A549 (cell line): ENCODE data around the gene FADS3. TPM values are rescaled to one million over a fixed set of nuclear protein-coding genes. Genes with fewer than 3 reads are reported as not detected.

Experiments
- ATAC-seq, 2 experiments: fragments of 200-7000 bp in 1 of 2; fragments of >200 bp in 1 of 2; cut with Nextera tagmentation in 1 of 2; cut with Tn5 transposase in 1 of 2; 3 replicates each; pipeline versions ENCODE4 v1.8.0 to v1.9.1; 2018 to 2020; ENCODE audit warnings: mild to moderate bottlenecking in 1 of 2, moderate library complexity in 1 of 2
- CTCF ChIA-PET: fragments of 300-600 bp; sonication (Branson Sonifier 250); formaldehyde crosslinking; extraction: SDS; loops from one replicate; lab custom pipeline; 2021; ENCODE audit warnings: antibody characterized with exemption, inconsistent platforms; lab: Yijun Ruan, JAX
- POLR2A ChIA-PET: fragments of 350-600 bp; formaldehyde crosslinking; extraction: SDS; loops from one replicate; lab custom pipeline; 2021; ENCODE audit warnings: antibody characterized with exemption, inconsistent platforms; lab: Yijun Ruan, JAX
- DNase-seq, 2 experiments: peaks; one replicate each; pipeline versions ENCODE4 v3.0.0 to v3.0.0-alpha.2; 2011 to 2016; ENCODE audit warnings: low read depth in 1 of 2, low spot score in 1 of 2
- FAIRE-seq: peaks from 2 replicates; lab custom pipeline; 2011; peaks lifted over from hg19 to GRCh38; lab: Jason Lieb, UNC
- H3K27ac ChIP-seq, 2 experiments: fragments of >200 bp; sonication (Bioruptor Twin); formaldehyde crosslinking; 3 replicates each; pipeline ENCODE4 v1.5.1; 2016 to 2017
- H3K4me1 ChIP-seq: fragments of >200 bp; sonication (Bioruptor Twin); formaldehyde crosslinking; 3 replicates; pipeline ENCODE4 v1.6.1; 2016
- H3K4me2 ChIP-seq: fragments of >200 bp; sonication (Bioruptor Twin); formaldehyde crosslinking; 3 replicates; pipeline ENCODE4 v1.6.1; 2016
- H3K4me3 ChIP-seq: fragments of >200 bp; sonication (Bioruptor Twin); formaldehyde crosslinking; 3 replicates; pipeline ENCODE4 v1.5.1; 2016
- H3K9me3 ChIP-seq: fragments of >200 bp; sonication (Bioruptor Twin); formaldehyde crosslinking; 3 replicates; pipeline ENCODE4 v1.6.1; 2016
- CBX2 ChIP-seq: fragments of 200-600 bp; sonication (generic); IDR thresholded peaks from 2 replicates; pipeline ENCODE4 v1.6.1; 2016; ENCODE audit warnings: low read depth, mild to moderate bottlenecking, borderline replicate concordance
- CBX8 ChIP-seq: fragments of 200-600 bp; sonication (generic); IDR thresholded peaks from 2 replicates; pipeline ENCODE4 v1.6.1; 2016
- CHD4 ChIP-seq: fragments of 200-600 bp; sonication (generic); IDR thresholded peaks from 2 replicates; pipeline ENCODE4 v1.6.1; 2016; ENCODE audit warnings: antibody characterized with exemption, mild to moderate bottlenecking, borderline replicate concordance
- EHF ChIP-seq: fragments of 250-450 bp; sonication (Bioruptor Pico); IDR thresholded peaks from 2 replicates; pipeline ENCODE4 v1.5.0; 2020; ENCODE audit warnings: mild to moderate bottlenecking
- EP300 ChIP-seq, 2 experiments: fragments of >200 bp; sonication (Bioruptor Twin); formaldehyde crosslinking; IDR thresholded peaks; 2 replicates in 1 of 2; 3 replicates in 1 of 2; pipeline ENCODE4 v1.6.1; 2016 to 2017
- FOSB ChIP-seq: fragments of 250-450 bp; sonication (Bioruptor Pico); IDR thresholded peaks from 2 replicates; pipeline ENCODE4 v1.5.0; 2020; ENCODE audit warnings: mild to moderate bottlenecking, moderate library complexity
- FOXS1 ChIP-seq: fragments of 250-450 bp; sonication (Bioruptor Pico); IDR thresholded peaks from 2 replicates; pipeline ENCODE4 v1.5.0; 2020; ENCODE audit warnings: mild to moderate bottlenecking, moderate library complexity
- GATA3 ChIP-seq: IDR thresholded peaks from 2 replicates; pipeline ENCODE4 v1.6.1; 2012; ENCODE audit warnings: borderline replicate concordance
- HOXB5 ChIP-seq: fragments of 250-450 bp; sonication (Bioruptor Pico); IDR thresholded peaks from 2 replicates; pipeline ENCODE4 v1.5.0; 2020; ENCODE audit warnings: mild to moderate bottlenecking, moderate library complexity
- JUN ChIP-seq, 2 experiments: fragments of >200 bp; sonication (Bioruptor Twin); formaldehyde crosslinking; IDR thresholded peaks; 2 replicates in 1 of 2; 3 replicates in 1 of 2; pipeline ENCODE4 v1.6.1; 2016 to 2017
- NFE2L2 ChIP-seq: fragments of 150-350 bp; conservative IDR thresholded peaks from 2 replicates; pipeline ENCODE4 v1.6.1; 2014; ENCODE audit warnings: low read length
- NPAS2 ChIP-seq: fragments of 250-450 bp; sonication (Bioruptor Pico); IDR thresholded peaks from 2 replicates; pipeline ENCODE4 v1.8.0; 2022; ENCODE audit warnings: mild to moderate bottlenecking, moderate library complexity, borderline replicate concordance
- PHF8 ChIP-seq: fragments of 200-600 bp; sonication (generic); IDR thresholded peaks from 2 replicates; pipeline ENCODE4 v1.6.1; 2016; ENCODE audit warnings: low read depth, mild to moderate bottlenecking, antibody characterized with exemption, moderate library complexity, borderline replicate concordance
- RARB ChIP-seq: fragments of 250-450 bp; sonication (Bioruptor Pico); IDR thresholded peaks from 2 replicates; pipeline ENCODE4 v1.8.0; 2021; ENCODE audit warnings: mild to moderate bottlenecking, moderate library complexity
- RCOR1 ChIP-seq: fragments of 150-350 bp; IDR thresholded peaks from 2 replicates; pipeline ENCODE4 v1.6.1; 2014; ENCODE audit warnings: antibody characterized with exemption, low read length, low read depth
- RFX5 ChIP-seq: fragments of 450-650 bp; IDR thresholded peaks from 2 replicates; pipeline ENCODE4 v1.7.1; 2014; ENCODE audit warnings: antibody characterized with exemption, mild to moderate bottlenecking, moderate library complexity
- SREBF2 ChIP-seq: fragments of 450-650 bp; IDR thresholded peaks from 2 replicates; pipeline ENCODE4 v1.6.1; 2014; ENCODE audit warnings: mild to moderate bottlenecking, moderate library complexity
- TFCP2L1 ChIP-seq: fragments of 250-450 bp; sonication (Bioruptor Pico); IDR thresholded peaks from 2 replicates; pipeline ENCODE4 v1.5.0; 2021; ENCODE audit warnings: mild to moderate bottlenecking
- ZFP36 ChIP-seq: fragments of 450-650 bp; IDR thresholded peaks from 2 replicates; pipeline ENCODE4 v1.6.1; 2014; ENCODE audit warnings: borderline replicate concordance; ENCODE audit not compliant: partially characterized antibody
- WGBS: methylation state at CpG from one replicate; pipeline ENCODE4 v1.1.6; 2017; ENCODE audit errors: missing lambda C conversion rate; 5-methylcytosine and 5-hydroxymethylcytosine counted together
- polyA plus RNA-seq, 4 experiments: library from polyadenylated mRNA; depleted of rRNA in 3 of 4; stranded (reverse); fragments of >200 nt; fragmentation: RNase III in 1 of 4; extraction: RNeasy Plus Mini Kit Qiagen cat#74134 plus additional on column Dnase treatment in 1 of 4; gene quantifications; 2 replicates in 3 of 4; 3 replicates in 1 of 4; pipeline ENCODE4 v1.2.3, GENCODE V29; 2011 to 2017
- TF ChIP-seq, protein P1 (sequence below): fragments of 200-600 bp; sonication (generic); IDR thresholded peaks from 2 replicates; pipeline ENCODE4 v1.6.1; 2016; ENCODE audit warnings: antibody characterized with exemption, mild to moderate bottlenecking, moderate library complexity
- TF ChIP-seq, protein P2 (sequence below): fragments of >200 bp; sonication (Bioruptor Twin); formaldehyde crosslinking; IDR thresholded peaks from 3 replicates; pipeline ENCODE4 v1.6.1; 2016
- TF ChIP-seq, protein P3 (sequence below): fragments of 250-450 bp; sonication (Bioruptor Pico); IDR thresholded peaks from 2 replicates; pipeline ENCODE4 v1.5.0; 2020; ENCODE audit warnings: low read depth, mild to moderate bottlenecking, moderate library complexity
- TF ChIP-seq, protein P4 (sequence below): fragments of 150-350 bp; IDR thresholded peaks from 2 replicates; pipeline ENCODE4 v1.6.1; 2014; ENCODE audit warnings: low read depth, mild to moderate bottlenecking, low read length
- TF ChIP-seq, protein P5 (sequence below): IDR thresholded peaks from 2 replicates; pipeline ENCODE4 v1.6.1; 2012
- TF ChIP-seq, protein P6 (sequence below): fragments of 250-450 bp; sonication (Bioruptor Pico); IDR thresholded peaks from 2 replicates; pipeline ENCODE4 v1.5.0; 2021; ENCODE audit warnings: mild to moderate bottlenecking, moderate library complexity, borderline replicate concordance

FADS3 gene
- polyA plus RNA-seq, 2 of the 4 experiments (the other 2 are of a cell fraction): 17.5 to 36.3 TPM

DNA sequence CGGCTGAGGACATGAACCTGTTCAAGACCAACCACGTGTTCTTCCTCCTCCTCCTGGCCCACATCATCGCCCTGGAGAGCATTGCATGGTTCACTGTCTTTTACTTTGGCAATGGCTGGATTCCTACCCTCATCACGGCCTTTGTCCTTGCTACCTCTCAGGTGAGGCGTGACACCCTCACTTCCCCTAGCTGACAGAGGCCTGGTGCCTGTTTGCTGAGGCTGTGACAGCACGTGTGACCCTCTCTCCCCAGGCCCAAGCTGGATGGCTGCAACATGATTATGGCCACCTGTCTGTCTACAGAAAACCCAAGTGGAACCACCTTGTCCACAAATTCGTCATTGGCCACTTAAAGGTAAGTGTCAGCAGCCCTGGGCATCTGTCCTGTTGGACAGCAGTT is 51.0 kb downstream of the FADS3 start:
- Histone ChIP-seq H3K9me3 (no peaks in the 10 kb centered on the region), H3K4me1 (peaks cover 8% of the 10 kb centered on the region), H3K27ac (no peak overlapping the region), H3K4me3 (no peak overlapping the region), H3K4me2 (no peak overlapping the region)
- no peak for TF ChIP-seq NPAS2 (CRISPR knock-in tag)
- TF ChIP-seq, protein P1, sequence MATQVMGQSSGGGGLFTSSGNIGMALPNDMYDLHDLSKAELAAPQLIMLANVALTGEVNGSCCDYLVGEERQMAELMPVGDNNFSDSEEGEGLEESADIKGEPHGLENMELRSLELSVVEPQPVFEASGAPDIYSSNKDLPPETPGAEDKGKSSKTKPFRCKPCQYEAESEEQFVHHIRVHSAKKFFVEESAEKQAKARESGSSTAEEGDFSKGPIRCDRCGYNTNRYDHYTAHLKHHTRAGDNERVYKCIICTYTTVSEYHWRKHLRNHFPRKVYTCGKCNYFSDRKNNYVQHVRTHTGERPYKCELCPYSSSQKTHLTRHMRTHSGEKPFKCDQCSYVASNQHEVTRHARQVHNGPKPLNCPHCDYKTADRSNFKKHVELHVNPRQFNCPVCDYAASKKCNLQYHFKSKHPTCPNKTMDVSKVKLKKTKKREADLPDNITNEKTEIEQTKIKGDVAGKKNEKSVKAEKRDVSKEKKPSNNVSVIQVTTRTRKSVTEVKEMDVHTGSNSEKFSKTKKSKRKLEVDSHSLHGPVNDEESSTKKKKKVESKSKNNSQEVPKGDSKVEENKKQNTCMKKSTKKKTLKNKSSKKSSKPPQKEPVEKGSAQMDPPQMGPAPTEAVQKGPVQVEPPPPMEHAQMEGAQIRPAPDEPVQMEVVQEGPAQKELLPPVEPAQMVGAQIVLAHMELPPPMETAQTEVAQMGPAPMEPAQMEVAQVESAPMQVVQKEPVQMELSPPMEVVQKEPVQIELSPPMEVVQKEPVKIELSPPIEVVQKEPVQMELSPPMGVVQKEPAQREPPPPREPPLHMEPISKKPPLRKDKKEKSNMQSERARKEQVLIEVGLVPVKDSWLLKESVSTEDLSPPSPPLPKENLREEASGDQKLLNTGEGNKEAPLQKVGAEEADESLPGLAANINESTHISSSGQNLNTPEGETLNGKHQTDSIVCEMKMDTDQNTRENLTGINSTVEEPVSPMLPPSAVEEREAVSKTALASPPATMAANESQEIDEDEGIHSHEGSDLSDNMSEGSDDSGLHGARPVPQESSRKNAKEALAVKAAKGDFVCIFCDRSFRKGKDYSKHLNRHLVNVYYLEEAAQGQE: no peak
- no peak for TF ChIP-seq CHD4
- TF ChIP-seq SREBF2: no peak
- no peak for TF ChIP-seq NFE2L2
- no peak for TF ChIP-seq JUN (IDR thresholded peaks at IDR 0.05)
- TF ChIP-seq RARB (CRISPR knock-in tag): no peak
- FAIRE-seq: no peak
- no peak for ATAC-seq
- no peak for DNase-seq
- ChIA-PET CTCF (interaction anchor here (1.1 to 2.7 kb wide), 5 partner anchors 12 to 268 kb away, joined by 4 to 12 read pairs (median 6); partner anchors contain the start of gene FADS2), POLR2A (no interaction called here)
- WGBS: 93% methylated on average over 7 of the region's 7 CpGs

DNA sequence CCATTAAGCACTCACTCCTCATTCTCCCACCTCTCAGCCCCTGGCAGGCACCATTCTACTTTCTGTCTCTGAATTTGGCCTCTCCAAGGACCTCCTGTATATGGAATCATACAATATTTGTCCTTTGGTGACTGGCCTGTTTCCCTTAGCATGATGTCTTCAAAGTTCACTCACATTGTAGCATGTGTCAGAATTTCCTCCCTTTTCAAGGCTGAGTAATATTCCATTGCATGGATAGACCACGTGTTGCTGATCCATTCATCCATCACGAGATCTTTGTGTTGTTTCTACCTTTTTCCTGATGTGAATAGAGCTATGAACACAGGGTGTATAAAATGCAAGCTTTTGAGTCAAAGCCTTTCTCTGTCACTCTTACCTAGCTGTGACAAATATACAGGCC is 51.6 kb downstream of the FADS3 start:
- Histone ChIP-seq H3K4me3 (no peak overlapping the region), H3K9me3 (no peaks in the 10 kb centered on the region), H3K4me1 (peaks cover 15% of the 10 kb centered on the region), H3K4me2 (no peak overlapping the region), H3K27ac (no peak overlapping the region)
- no peak for TF ChIP-seq ZFP36
- no peak for TF ChIP-seq PHF8
- TF ChIP-seq FOXS1 (CRISPR knock-in tag): no peak
- no peak for TF ChIP-seq GATA3
- TF ChIP-seq, protein P2, sequence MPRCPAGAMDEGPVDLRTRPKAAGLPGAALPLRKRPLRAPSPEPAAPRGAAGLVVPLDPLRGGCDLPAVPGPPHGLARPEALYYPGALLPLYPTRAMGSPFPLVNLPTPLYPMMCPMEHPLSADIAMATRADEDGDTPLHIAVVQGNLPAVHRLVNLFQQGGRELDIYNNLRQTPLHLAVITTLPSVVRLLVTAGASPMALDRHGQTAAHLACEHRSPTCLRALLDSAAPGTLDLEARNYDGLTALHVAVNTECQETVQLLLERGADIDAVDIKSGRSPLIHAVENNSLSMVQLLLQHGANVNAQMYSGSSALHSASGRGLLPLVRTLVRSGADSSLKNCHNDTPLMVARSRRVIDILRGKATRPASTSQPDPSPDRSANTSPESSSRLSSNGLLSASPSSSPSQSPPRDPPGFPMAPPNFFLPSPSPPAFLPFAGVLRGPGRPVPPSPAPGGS: no peak
- TF ChIP-seq RFX5: no peak
- no peak for TF ChIP-seq EP300 (IDR thresholded peaks at IDR 0.05)
- TF ChIP-seq CBX8: no peak
- no peak for TF ChIP-seq CBX2
- TF ChIP-seq, protein P3, sequence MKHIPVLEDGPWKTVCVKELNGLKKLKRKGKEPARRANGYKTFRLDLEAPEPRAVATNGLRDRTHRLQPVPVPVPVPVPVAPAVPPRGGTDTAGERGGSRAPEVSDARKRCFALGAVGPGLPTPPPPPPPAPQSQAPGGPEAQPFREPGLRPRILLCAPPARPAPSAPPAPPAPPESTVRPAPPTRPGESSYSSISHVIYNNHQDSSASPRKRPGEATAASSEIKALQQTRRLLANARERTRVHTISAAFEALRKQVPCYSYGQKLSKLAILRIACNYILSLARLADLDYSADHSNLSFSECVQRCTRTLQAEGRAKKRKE (CRISPR knock-in tag): no peak
- TF ChIP-seq HOXB5 (CRISPR knock-in tag): no peak
- no peak for TF ChIP-seq NFE2L2
- DNase-seq (no peak), ATAC-seq (no peak), FAIRE-seq (no peak)
- 95% methylated on average over 2 of the region's 2 CpGs for WGBS
- ChIA-PET POLR2A (no interaction called here), CTCF (interaction anchor here (1.2 kb wide), 1 partner anchor 268 kb away, joined by 6 read pairs; no protein-coding TSS in a partner anchor)

DNA sequence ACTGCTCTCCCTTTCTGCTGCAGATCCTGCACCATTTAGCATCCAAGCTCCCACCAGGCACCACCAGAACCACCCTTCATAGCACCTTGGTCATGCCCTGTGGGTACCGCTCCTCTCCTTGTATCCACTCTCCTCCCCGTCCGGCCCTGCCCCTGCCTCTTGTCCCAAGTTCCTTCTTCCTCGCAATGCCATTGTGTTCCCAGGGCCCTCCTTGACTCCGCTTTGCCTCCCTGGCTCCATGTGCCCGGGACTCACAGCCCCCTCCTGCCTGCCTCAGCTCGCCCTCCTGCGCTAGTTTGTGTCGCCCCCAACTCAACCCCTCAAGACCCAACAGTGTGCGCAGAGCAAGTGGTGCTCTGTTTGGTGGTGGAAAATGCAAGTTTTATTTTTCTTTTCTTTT is 52.4 kb downstream of the FADS3 start:
- no peak for FAIRE-seq
- POLR2A ChIA-PET: interaction anchor here (0.9 kb wide), 1 partner anchor 273 kb away, joined by 4 read pairs; no protein-coding TSS in a partner anchor
- ATAC-seq: no peak
- DNase-seq: no peak
- peaks cover 23% of the 10 kb centered on the region for H3K4me1 ChIP-seq
- WGBS: 97% methylated on average over 10 of the region's 10 CpGs
- H3K9me3 ChIP-seq: no peaks in the 10 kb centered on the region
- H3K4me2 ChIP-seq: no peak overlapping the region
- H3K27ac ChIP-seq: no peak overlapping the region
- no peak overlapping the region for H3K4me3 ChIP-seq
- CTCF ChIA-PET: interaction anchor here (1.1 to 3.2 kb wide), 2 partner anchors 10 to 42 kb away, joined by 4 to 13 read pairs; partner anchors contain the start of gene FADS2
- TF ChIP-seq RCOR1 (no peak), NPAS2 (CRISPR knock-in tag) (no peak), FOSB (CRISPR knock-in tag) (no peak), RFX5 (no peak), TFCP2L1 (CRISPR knock-in tag) (no peak), EHF (CRISPR knock-in tag) (no peak)
- TF ChIP-seq, protein P4, sequence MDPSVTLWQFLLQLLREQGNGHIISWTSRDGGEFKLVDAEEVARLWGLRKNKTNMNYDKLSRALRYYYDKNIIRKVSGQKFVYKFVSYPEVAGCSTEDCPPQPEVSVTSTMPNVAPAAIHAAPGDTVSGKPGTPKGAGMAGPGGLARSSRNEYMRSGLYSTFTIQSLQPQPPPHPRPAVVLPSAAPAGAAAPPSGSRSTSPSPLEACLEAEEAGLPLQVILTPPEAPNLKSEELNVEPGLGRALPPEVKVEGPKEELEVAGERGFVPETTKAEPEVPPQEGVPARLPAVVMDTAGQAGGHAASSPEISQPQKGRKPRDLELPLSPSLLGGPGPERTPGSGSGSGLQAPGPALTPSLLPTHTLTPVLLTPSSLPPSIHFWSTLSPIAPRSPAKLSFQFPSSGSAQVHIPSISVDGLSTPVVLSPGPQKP: no peak
- TF ChIP-seq, protein P5, sequence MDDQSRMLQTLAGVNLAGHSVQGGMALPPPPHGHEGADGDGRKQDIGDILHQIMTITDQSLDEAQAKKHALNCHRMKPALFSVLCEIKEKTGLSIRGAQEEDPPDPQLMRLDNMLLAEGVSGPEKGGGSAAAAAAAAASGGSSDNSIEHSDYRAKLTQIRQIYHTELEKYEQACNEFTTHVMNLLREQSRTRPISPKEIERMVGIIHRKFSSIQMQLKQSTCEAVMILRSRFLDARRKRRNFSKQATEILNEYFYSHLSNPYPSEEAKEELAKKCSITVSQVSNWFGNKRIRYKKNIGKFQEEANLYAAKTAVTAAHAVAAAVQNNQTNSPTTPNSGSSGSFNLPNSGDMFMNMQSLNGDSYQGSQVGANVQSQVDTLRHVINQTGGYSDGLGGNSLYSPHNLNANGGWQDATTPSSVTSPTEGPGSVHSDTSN: no peak
- TF ChIP-seq, protein P6, sequence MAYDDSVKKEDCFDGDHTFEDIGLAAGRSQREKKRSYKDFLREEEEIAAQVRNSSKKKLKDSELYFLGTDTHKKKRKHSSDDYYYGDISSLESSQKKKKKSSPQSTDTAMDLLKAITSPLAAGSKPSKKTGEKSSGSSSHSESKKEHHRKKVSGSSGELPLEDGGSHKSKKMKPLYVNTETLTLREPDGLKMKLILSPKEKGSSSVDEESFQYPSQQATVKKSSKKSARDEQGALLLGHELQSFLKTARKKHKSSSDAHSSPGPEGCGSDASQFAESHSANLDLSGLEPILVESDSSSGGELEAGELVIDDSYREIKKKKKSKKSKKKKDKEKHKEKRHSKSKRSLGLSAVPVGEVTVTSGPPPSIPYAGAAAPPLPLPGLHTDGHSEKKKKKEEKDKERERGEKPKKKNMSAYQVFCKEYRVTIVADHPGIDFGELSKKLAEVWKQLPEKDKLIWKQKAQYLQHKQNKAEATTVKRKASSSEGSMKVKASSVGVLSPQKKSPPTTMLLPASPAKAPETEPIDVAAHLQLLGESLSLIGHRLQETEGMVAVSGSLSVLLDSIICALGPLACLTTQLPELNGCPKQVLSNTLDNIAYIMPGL (CRISPR knock-in tag): no peak
